Measurements from ENCODE around the gene MTAP. TPM values are rescaled to one million over a fixed set of nuclear protein-coding genes. Genes with fewer than 3 reads are reported as not detected.

The MTAP gene
- total RNA-seq, 1 experiment from 2014 or later, result 139 TPM

DNA sequence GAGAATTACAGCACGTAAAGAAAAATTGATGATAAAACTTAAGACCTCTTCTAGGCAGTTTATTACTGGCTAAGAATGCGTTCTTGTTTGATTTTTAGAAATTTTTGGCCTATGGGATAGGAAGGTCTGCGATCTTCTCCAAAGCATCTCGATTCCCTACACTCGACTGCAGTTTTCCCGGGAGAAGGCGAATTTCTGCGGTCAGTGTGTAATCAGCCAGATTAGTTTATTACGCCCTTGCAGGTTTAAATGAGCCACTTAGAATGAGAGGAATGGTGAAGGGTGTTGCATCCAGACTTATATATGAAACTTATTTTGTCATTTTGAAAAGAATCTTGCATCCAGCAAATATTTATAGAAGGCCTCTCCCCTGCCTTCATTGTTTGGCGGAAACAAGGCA lies 1.2 kb downstream of the MTAP start:
- Mint-ChIP-seq H3K4me1 (ENCODE audit: low read depth, unreplicated experiment) (peaks cover 27% of the 10 kb centered on the region), H3K27ac (ENCODE audit: unreplicated experiment) (peak overlapping the region; percentile 92), H3K9me3 (ENCODE audit: low read depth, unreplicated experiment) (no peaks in the 10 kb centered on the region), H3K36me3 (ENCODE audit: insufficient read depth, unreplicated experiment) (peaks cover 73% of the 10 kb centered on the region), H3K4me3 (ENCODE audit: low read depth, unreplicated experiment) (peak overlapping the region; percentile 99), H3K27me3 (ENCODE audit: unreplicated experiment) (no peaks in the 10 kb centered on the region)
- TF ChIP-seq, protein P1, sequence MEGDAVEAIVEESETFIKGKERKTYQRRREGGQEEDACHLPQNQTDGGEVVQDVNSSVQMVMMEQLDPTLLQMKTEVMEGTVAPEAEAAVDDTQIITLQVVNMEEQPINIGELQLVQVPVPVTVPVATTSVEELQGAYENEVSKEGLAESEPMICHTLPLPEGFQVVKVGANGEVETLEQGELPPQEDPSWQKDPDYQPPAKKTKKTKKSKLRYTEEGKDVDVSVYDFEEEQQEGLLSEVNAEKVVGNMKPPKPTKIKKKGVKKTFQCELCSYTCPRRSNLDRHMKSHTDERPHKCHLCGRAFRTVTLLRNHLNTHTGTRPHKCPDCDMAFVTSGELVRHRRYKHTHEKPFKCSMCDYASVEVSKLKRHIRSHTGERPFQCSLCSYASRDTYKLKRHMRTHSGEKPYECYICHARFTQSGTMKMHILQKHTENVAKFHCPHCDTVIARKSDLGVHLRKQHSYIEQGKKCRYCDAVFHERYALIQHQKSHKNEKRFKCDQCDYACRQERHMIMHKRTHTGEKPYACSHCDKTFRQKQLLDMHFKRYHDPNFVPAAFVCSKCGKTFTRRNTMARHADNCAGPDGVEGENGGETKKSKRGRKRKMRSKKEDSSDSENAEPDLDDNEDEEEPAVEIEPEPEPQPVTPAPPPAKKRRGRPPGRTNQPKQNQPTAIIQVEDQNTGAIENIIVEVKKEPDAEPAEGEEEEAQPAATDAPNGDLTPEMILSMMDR (IDR thresholded peaks at IDR 0.05; ENCODE audit: unreplicated experiment), result no peak
- BruUV-seq (replicated peaks), result TSS peak; percentile 49
- intact Hi-C loops (cut with micrococcal nuclease; ENCODE audit: unreplicated experiment), result no loop called here
- DNase-seq, result no peak
- CTCF ChIA-PET, result no interaction called here

DNA sequence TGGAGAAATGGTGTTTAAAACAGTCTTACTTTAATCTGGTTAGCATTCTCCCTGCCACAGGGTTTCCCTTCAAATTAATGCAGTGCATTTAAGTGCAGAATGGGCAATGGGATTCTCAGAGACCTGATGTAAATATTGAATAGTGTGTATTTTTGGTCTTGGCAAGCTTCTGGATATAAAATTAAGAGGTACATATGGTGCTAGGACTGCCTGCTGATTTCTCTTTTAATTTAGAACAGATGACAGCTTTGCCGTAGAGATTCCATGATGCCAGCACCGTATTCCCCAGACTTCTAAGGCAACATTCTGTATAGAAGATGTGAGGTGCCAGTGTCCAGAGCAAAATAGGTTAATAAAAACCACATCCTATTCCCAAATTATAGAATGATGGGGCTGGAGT lies 1.9 kb downstream of the MTAP start:
- CTCF ChIA-PET, result interaction anchor here (0.6 kb wide), 1 partner anchor 187 kb away, joined by 3 read pairs; no protein-coding TSS in a partner anchor
- Mint-ChIP-seq H3K4me3 (ENCODE audit: low read depth, unreplicated experiment) (peak overlapping the region; percentile 99), H3K9me3 (ENCODE audit: low read depth, unreplicated experiment) (no peaks in the 10 kb centered on the region), H3K27me3 (ENCODE audit: unreplicated experiment) (no peaks in the 10 kb centered on the region), H3K27ac (ENCODE audit: unreplicated experiment) (no peak overlapping the region), H3K4me1 (ENCODE audit: low read depth, unreplicated experiment) (peaks cover 34% of the 10 kb centered on the region), H3K36me3 (ENCODE audit: insufficient read depth, unreplicated experiment) (peaks cover 79% of the 10 kb centered on the region)
- no TSS peak for BruUV-seq (replicated peaks)
- no peak for DNase-seq
- TF ChIP-seq, protein P1 (IDR thresholded peaks at IDR 0.05; ENCODE audit: unreplicated experiment), result no peak
- intact Hi-C loops (cut with micrococcal nuclease; ENCODE audit: unreplicated experiment), result no loop called here

DNA sequence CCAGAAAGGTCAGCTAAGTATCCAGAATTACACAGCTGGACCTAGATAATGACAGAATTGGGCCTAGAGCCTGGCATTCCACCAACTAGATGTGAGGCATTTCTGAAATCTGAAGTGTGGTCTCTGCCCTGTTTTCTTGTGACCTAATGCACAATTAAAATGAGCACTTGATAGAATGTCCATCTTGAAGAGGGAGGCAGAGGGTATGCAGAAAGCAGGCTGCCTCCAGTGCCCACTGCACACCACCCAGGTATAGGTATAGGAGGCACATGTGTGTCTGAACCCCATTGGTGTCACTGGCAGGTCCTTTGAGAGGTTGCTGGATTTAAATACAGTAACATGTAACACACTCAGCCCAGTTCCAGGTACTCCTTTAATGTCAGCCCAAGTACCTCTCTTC lies 2.4 kb downstream of the MTAP start:
- H3K4me3 Mint-ChIP-seq (ENCODE audit: low read depth, unreplicated experiment), result peak overlapping the region; percentile 99
- no peaks in the 10 kb centered on the region for H3K27me3 Mint-ChIP-seq (ENCODE audit: unreplicated experiment)
- peaks cover 34% of the 10 kb centered on the region for H3K4me1 Mint-ChIP-seq (ENCODE audit: low read depth, unreplicated experiment)
- H3K36me3 Mint-ChIP-seq (ENCODE audit: insufficient read depth, unreplicated experiment), result peaks cover 81% of the 10 kb centered on the region
- CTCF ChIA-PET, result interaction anchor here (0.6 kb wide), 1 partner anchor 188 kb away, joined by 3 read pairs; no protein-coding TSS in a partner anchor
- intact Hi-C loops (cut with micrococcal nuclease; ENCODE audit: unreplicated experiment), result no loop called here
- no peak for DNase-seq
- no TSS peak for BruUV-seq (replicated peaks)
- H3K27ac Mint-ChIP-seq (ENCODE audit: unreplicated experiment), result no peak overlapping the region
- no peaks in the 10 kb centered on the region for H3K9me3 Mint-ChIP-seq (ENCODE audit: low read depth, unreplicated experiment)
- TF ChIP-seq, protein P1 (IDR thresholded peaks at IDR 0.05; ENCODE audit: unreplicated experiment), result no peak

DNA sequence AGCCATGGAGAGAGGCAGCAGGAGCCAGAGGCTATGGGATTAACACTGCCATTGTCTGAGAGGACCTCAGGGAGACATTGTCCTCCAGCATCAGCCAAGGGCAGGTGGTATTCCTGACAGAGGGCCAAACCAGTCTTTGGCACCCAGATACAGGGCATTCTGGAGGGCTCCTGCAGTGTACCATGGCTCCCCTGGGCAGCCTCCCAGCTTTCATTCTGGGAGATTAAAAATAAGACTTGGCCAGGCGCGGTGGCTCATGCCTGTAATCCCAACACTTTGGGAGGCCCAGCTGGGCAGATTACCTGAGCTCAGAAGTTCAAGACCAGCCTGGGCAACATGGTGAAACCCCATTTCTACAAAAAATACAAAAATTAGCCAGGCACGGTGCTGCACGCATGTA lies 4.2 kb downstream of the MTAP start:
- Mint-ChIP-seq H3K4me3 (ENCODE audit: low read depth, unreplicated experiment) (peak overlapping the region; percentile 99), H3K27me3 (ENCODE audit: unreplicated experiment) (no peaks in the 10 kb centered on the region), H3K27ac (ENCODE audit: unreplicated experiment) (no peak overlapping the region), H3K36me3 (ENCODE audit: insufficient read depth, unreplicated experiment) (peaks cover 82% of the 10 kb centered on the region), H3K4me1 (ENCODE audit: low read depth, unreplicated experiment) (peaks cover 40% of the 10 kb centered on the region), H3K9me3 (ENCODE audit: low read depth, unreplicated experiment) (no peaks in the 10 kb centered on the region)
- CTCF ChIA-PET, result interaction anchor here (1.5 kb wide), 1 partner anchor 438 kb away, joined by 4 read pairs; no protein-coding TSS in a partner anchor
- TF ChIP-seq, protein P1 (IDR thresholded peaks at IDR 0.05; ENCODE audit: unreplicated experiment), result no peak
- DNase-seq, result no peak
- no TSS peak for BruUV-seq (replicated peaks)
- intact Hi-C loops (cut with micrococcal nuclease; ENCODE audit: unreplicated experiment), result no loop called here
